HG03565 (cell line): Measurements from ENCODE around the gene CKAP5.

Source experiments
- ATAC-seq: cut with Tn5 transposase; IDR thresholded peaks from one replicate; pipeline ENCODE4 v1.9.1; 2021; ENCODE audit warnings: mild to moderate bottlenecking, moderate library complexity; ENCODE audit not compliant: unreplicated experiment

The CKAP5 gene

GRCh38 chr11:46776878-46777277 lies 69.2 kb downstream of the CKAP5 start:
- no peak for ATAC-seq

- ATAC-seq, result no peak
Observed at GRCh38 chr11:46769636-46770221, 76.4 kb downstream of the CKAP5 start.

- no peak for ATAC-seq
Observed at GRCh38 chr11:46766656-46767055, 79.4 kb downstream of the CKAP5 start.

GRCh38 chr11:46762248-46762647 lies 83.8 kb downstream of the CKAP5 start:
- ATAC-seq, result no peak

GRCh38 chr11:46761807-46762206 lies 84.3 kb downstream of the CKAP5 start:
- no peak for ATAC-seq

- ATAC-seq, result no peak
Observed at GRCh38 chr11:46760429-46761128, 85.5 kb downstream of the CKAP5 start.

GRCh38 chr11:46759196-46759595 lies 86.9 kb downstream of the CKAP5 start:
- ATAC-seq, result no peak

- no peak for ATAC-seq
Observed at GRCh38 chr11:46755962-46756361, 90.1 kb downstream of the CKAP5 start.

- ATAC-seq, result no peak
Observed at GRCh38 chr11:46747150-46747549, 98.9 kb downstream of the CKAP5 start.

GRCh38 chr11:46745995-46746394 lies 100.1 kb downstream of the CKAP5 start:
- no peak for ATAC-seq

GRCh38 chr11:46745328-46745727 lies 100.8 kb downstream of the CKAP5 start:
- no peak for ATAC-seq

- no peak for ATAC-seq
Observed at GRCh38 chr11:46743693-46744339, 102.3 kb downstream of the CKAP5 start.

GRCh38 chr11:46743043-46743442 lies 103.0 kb downstream of the CKAP5 start:
- ATAC-seq, result no peak

GRCh38 chr11:46741600-46742484 lies 104.2 kb downstream of the CKAP5 start:
- ATAC-seq, result no peak

- no peak for ATAC-seq
Observed at GRCh38 chr11:46738887-46739286, 107.2 kb downstream of the CKAP5 start.

- no peak for ATAC-seq
Observed at GRCh38 chr11:46737699-46738098, 108.4 kb downstream of the CKAP5 start.

GRCh38 chr11:46736615-46737014 lies 109.5 kb downstream of the CKAP5 start:
- no peak for ATAC-seq

- no peak for ATAC-seq
Observed at GRCh38 chr11:46736146-46736545, 109.9 kb downstream of the CKAP5 start.

GRCh38 chr11:46733234-46733633 lies 112.8 kb downstream of the CKAP5 start:
- ATAC-seq, result no peak

- no peak for ATAC-seq
Observed at GRCh38 chr11:46731545-46731944, 114.5 kb downstream of the CKAP5 start.
